DND-41 (cell line): ENCODE measurements around the gene CAND2.

Experiments
- ATAC-seq: fragments of 200-7000 bp; cut with Tn5 transposase; 3 replicates; pipeline ENCODE4 v1.9.1; 2021; ENCODE audit warnings: low read depth; ENCODE audit not compliant: insufficient read depth
- DNase-seq: peaks from one replicate; pipeline ENCODE4 v3.0.0-alpha.2; 2020
- H2AFZ ChIP-seq: 2 replicates; pipeline ENCODE4 v1.6.0; 2012; ENCODE audit warnings: low read depth, low read length
- H3K27ac ChIP-seq: 2 replicates; pipeline ENCODE4 v1.5.1; 2012; ENCODE audit warnings: low read length, inconsistent platforms
- H3K27me3 ChIP-seq: fragments of 200-600 bp; sonication (generic); 2 replicates; pipeline ENCODE4 v1.6.0; 2012; ENCODE audit warnings: low read length, mild to moderate bottlenecking, inconsistent platforms; ENCODE audit not compliant: insufficient read depth, poor library complexity
- H3K36me3 ChIP-seq: 2 replicates; pipeline ENCODE4 v1.5.1; 2012; ENCODE audit warnings: low read length, inconsistent platforms; ENCODE audit not compliant: insufficient read depth
- H3K4me1 ChIP-seq: 2 replicates; pipeline ENCODE4 v1.5.1; 2012; ENCODE audit warnings: mild to moderate bottlenecking, low read length; ENCODE audit not compliant: insufficient read depth
- H3K4me2 ChIP-seq: 2 replicates; pipeline ENCODE4 v1.6.0; 2012; ENCODE audit warnings: mild to moderate bottlenecking, moderate library complexity, low read length, inconsistent platforms; ENCODE audit not compliant: insufficient read depth
- H3K4me3 ChIP-seq, 2 experiments: fragments of 200-600 bp in 1 of 2; shearing (Covaris generic) in 1 of 2; 2 replicates each; pipeline ENCODE4 v1.5.1; 2012 to 2016; ENCODE audit warnings: inconsistent platforms in 2 of 2, low read length in 2 of 2, mild to moderate bottlenecking in 2 of 2, low read depth in 1 of 2, moderate library complexity in 1 of 2
- H3K79me2 ChIP-seq: 2 replicates; pipeline ENCODE4 v1.6.0; 2012; ENCODE audit warnings: low read length, inconsistent platforms; ENCODE audit not compliant: insufficient read depth
- H3K9ac ChIP-seq: 2 replicates; pipeline ENCODE4 v1.6.0; 2012; ENCODE audit warnings: low read depth, mild to moderate bottlenecking, inconsistent platforms, low read length, moderate library complexity
- H3K9me3 ChIP-seq: 2 replicates; pipeline ENCODE4 v1.5.1; 2012; ENCODE audit warnings: low read length, moderate library complexity, mild to moderate bottlenecking, inconsistent platforms; ENCODE audit not compliant: insufficient read depth, severe bottlenecking
- H4K20me1 ChIP-seq: 2 replicates; pipeline ENCODE4 v1.6.0; 2012; ENCODE audit warnings: low read length; ENCODE audit not compliant: insufficient read depth
- CTCF ChIP-seq: IDR thresholded peaks from 2 replicates; pipeline ENCODE4 v1.5.1; 2012; ENCODE audit warnings: borderline replicate concordance, low read length, moderate library complexity, mild to moderate bottlenecking; ENCODE audit not compliant: poor library complexity, severe bottlenecking; ENCODE audit errors: extremely low read depth
- EZH2 ChIP-seq: IDR thresholded peaks from 3 replicates; pipeline ENCODE4 v1.6.1; 2012; ENCODE audit warnings: borderline replicate concordance, low read depth, mild to moderate bottlenecking, moderate library complexity, low read length, inconsistent platforms; ENCODE audit not compliant: severe bottlenecking

CAND2 gene

GRCh38 chr3:12753275-12754028 is 43.0 kb upstream of the CAND2 start:
- Histone ChIP-seq H2AFZ (no peak overlapping the region), H3K4me3 (no peak overlapping the region), H4K20me1 (no peaks in the 10 kb centered on the region), H3K9me3 (no peaks in the 10 kb centered on the region), H3K36me3 (no peaks in the 10 kb centered on the region), H3K27ac (no peak overlapping the region), H3K27me3 (no peaks in the 10 kb centered on the region), H3K4me2 (no peak overlapping the region), H3K9ac (no peak overlapping the region), H3K4me1 (no peaks in the 10 kb centered on the region), H3K79me2 (no peaks in the 10 kb centered on the region)
- DNase-seq: no peak
- no peak for ATAC-seq
- TF ChIP-seq EZH2 (no peak), CTCF (no peak)

GRCh38 chr3:12754313-12754712 is 42.2 kb upstream of the CAND2 start:
- H3K4me3 ChIP-seq: no peak overlapping the region
- ATAC-seq (no peak), DNase-seq (no peak)
- H3K36me3 ChIP-seq: no peaks in the 10 kb centered on the region
- no peak overlapping the region for H3K27ac ChIP-seq
- H3K4me1 ChIP-seq: no peaks in the 10 kb centered on the region
- no peaks in the 10 kb centered on the region for H3K9me3 ChIP-seq
- H3K4me2 ChIP-seq: no peak overlapping the region
- H2AFZ ChIP-seq: no peak overlapping the region
- H3K79me2 ChIP-seq: no peaks in the 10 kb centered on the region
- no peak overlapping the region for H3K9ac ChIP-seq
- H4K20me1 ChIP-seq: no peaks in the 10 kb centered on the region
- TF ChIP-seq EZH2: no peak
- no peak for TF ChIP-seq CTCF
- H3K27me3 ChIP-seq: no peaks in the 10 kb centered on the region

DNA sequence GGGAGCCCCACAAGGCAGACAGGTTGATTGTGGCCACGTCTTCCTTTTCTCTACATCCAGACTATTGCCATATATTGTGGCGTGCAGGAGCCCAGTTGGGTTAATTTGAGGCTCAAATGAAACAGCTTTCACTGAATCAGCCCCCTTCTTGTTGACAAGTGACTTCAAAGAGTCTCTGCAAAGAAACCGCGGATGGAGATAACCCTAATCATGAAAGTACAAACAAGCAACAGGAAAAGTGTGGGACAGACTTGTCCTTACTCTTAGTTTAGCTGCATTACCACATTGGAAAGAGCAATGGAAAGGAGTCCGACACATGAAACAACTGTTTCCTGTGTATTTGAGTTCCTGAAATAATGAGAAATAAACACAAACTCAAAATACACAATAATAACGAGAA is 40.7 kb upstream of the CAND2 start:
- H4K20me1 ChIP-seq: no peaks in the 10 kb centered on the region
- no peak overlapping the region for H2AFZ ChIP-seq
- H3K9ac ChIP-seq: no peak overlapping the region
- no peaks in the 10 kb centered on the region for H3K79me2 ChIP-seq
- DNase-seq (no peak), ATAC-seq (no peak)
- H3K36me3 ChIP-seq: no peaks in the 10 kb centered on the region
- no peak overlapping the region for H3K4me3 ChIP-seq
- no peak overlapping the region for H3K4me2 ChIP-seq
- H3K9me3 ChIP-seq: no peaks in the 10 kb centered on the region
- H3K27ac ChIP-seq: no peak overlapping the region
- H3K4me1 ChIP-seq: no peaks in the 10 kb centered on the region
- no peak for TF ChIP-seq CTCF
- no peaks in the 10 kb centered on the region for H3K27me3 ChIP-seq

DNA sequence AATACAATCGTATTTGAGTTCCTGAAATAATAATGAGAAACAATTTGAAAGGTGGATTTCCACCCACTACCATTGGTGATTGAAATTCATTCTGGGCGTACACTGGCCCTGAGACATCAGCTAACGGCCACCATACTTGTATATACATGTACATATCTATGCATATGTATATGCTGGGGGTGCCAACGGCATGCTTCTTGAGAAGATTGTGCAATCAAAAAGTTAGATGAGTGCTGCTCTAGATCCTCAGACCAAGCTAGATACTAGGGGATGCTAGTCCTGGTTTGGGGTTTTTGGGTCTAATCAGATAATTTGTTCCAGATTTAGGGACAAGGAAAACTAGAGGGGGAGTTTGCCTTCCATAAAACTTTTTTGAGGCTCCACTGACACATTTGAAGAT is 40.3 kb upstream of the CAND2 start:
- no peak for TF ChIP-seq EZH2
- TF ChIP-seq CTCF: no peak
- no peaks in the 10 kb centered on the region for H3K36me3 ChIP-seq
- no peaks in the 10 kb centered on the region for H3K27me3 ChIP-seq
- H3K4me1 ChIP-seq: no peaks in the 10 kb centered on the region
- no peak overlapping the region for H3K27ac ChIP-seq
- no peak for DNase-seq
- no peaks in the 10 kb centered on the region for H3K79me2 ChIP-seq
- H3K9me3 ChIP-seq: no peaks in the 10 kb centered on the region
- ATAC-seq: no peak
- H3K4me3 ChIP-seq: no peak overlapping the region
- no peak overlapping the region for H2AFZ ChIP-seq
- H3K4me2 ChIP-seq: no peak overlapping the region
- no peak overlapping the region for H3K9ac ChIP-seq
- H4K20me1 ChIP-seq: no peaks in the 10 kb centered on the region
